Breast epithelium (tissue), 4 donors: ENCODE data around the gene C2orf68. TPM values are rescaled to one million over a fixed set of nuclear protein-coding genes. Genes with fewer than 3 reads are reported as not detected.
"Not testable (repeated sequence)": the region's sequence is repeated elsewhere in the genome, so short reads cannot be mapped to it uniquely, and the experiment has no call there.

Experiments
- DNase-seq, 2 donors: peaks; one replicate each; pipeline ENCODE4 v3.0.0-alpha.2; 2019; ENCODE audit warnings: low spot score in 2 of 2
- H3K27ac ChIP-seq, 2 donors: fragments of 200-600 bp; sonication (generic) in 1 of 2; one replicate each; pipeline ENCODE4 v1.5.1; 2016 to 2019; ENCODE audit warnings: mild to moderate bottlenecking in 1 of 2
- H3K27me3 ChIP-seq, 2 donors: fragments of 200-600 bp; sonication (generic) in 1 of 2; one replicate each; pipeline versions ENCODE4 v1.5.1 to v1.6.0; 2017 to 2019; ENCODE audit warnings: control low read depth in 1 of 2, mild to moderate bottlenecking in 1 of 2
- H3K36me3 ChIP-seq: fragments of 200-600 bp; one replicate; pipeline ENCODE4 v1.5.1; 2019
- H3K4me1 ChIP-seq, 2 donors: fragments of 200-600 bp; sonication (generic); one replicate each; pipeline ENCODE4 v1.5.1; 2016 to 2019; ENCODE audit warnings: control low read depth in 1 of 2
- H3K4me3 ChIP-seq, 3 donors: fragments of 200-600 bp; sonication (generic); 1 replicate in 2 of 3; 2 replicates in 1 of 3; pipeline ENCODE4 v1.5.1; 2016 to 2019; ENCODE audit warnings: mild to moderate bottlenecking in 3 of 3, moderate library complexity in 2 of 3
- H3K9me3 ChIP-seq, 2 donors: fragments of 200-600 bp; sonication (generic) in 1 of 2; one replicate each; pipeline ENCODE4 v1.5.1; 2016 to 2019; ENCODE audit warnings: control low read depth in 1 of 2
- CTCF ChIP-seq, 3 donors: fragments of 450-650 bp; IDR thresholded peaks; one replicate each; pipeline ENCODE4 v1.5.1; 2016 to 2017; ENCODE audit warnings: antibody characterized with exemption in 3 of 3, mild to moderate bottlenecking in 3 of 3, moderate library complexity in 3 of 3
- POLR2A ChIP-seq: fragments of 450-650 bp; IDR thresholded peaks from one replicate; pipeline ENCODE4 v1.6.1; 2016; ENCODE audit warnings: antibody characterized with exemption, mild to moderate bottlenecking, moderate library complexity
- POLR2AphosphoS5 ChIP-seq, 3 donors: sonication (generic); formaldehyde crosslinking; IDR thresholded peaks; one replicate each; pipeline ENCODE4 v1.6.1; 2017; ENCODE audit warnings: antibody characterized with exemption in 3 of 3
- intact Hi-C: fragments of 100-400 bp; cut with DNase I; formaldehyde crosslinking; loops from one replicate; pipeline ENCODE4 v1.15.1; 2023; ENCODE audit warnings: low total_unique reads
- total RNA-seq, 3 donors: library from RNA; depleted of rRNA; stranded (reverse); fragments of >200 nt; gene quantifications; one replicate each; pipeline ENCODE4 v1.1.0, GENCODE V29; 2016

C2orf68 gene
- total RNA-seq, 3 donors from 2014 or later: 13.9 to 26.6 (median 16.1) TPM

GRCh38 chr2:85605406-85606115, 6.3 kb downstream of the C2orf68 start:
- H3K4me1 ChIP-seq: peaks cover 9 to 38% of the 10 kb centered on the region in 2 donors

GRCh38 chr2:85604568-85605339, 7.1 kb downstream of the C2orf68 start:
- intact Hi-C loops: no loop called here
- no peak for DNase-seq
- Histone ChIP-seq H3K4me1 (peaks cover 9 to 38% of the 10 kb centered on the region in 2 donors), H3K27ac (peak overlapping the region; percentile 86 to 89), H3K36me3 (no peaks in the 10 kb centered on the region), H3K9me3 (no peaks in the 10 kb centered on the region), H3K4me3 (peak overlapping the region in 2 of 3 donors; percentile 75 to 86), H3K27me3 (no peaks in the 10 kb centered on the region)
- no peak for TF ChIP-seq POLR2A
- no peak for TF ChIP-seq CTCF (IDR thresholded peaks at IDR 0.05)
- no peak for TF ChIP-seq POLR2AphosphoS5 (IDR thresholded peaks at IDR 0.05)

More at GRCh38 chr2:85605406-85606115, 6.3 kb downstream of the C2orf68 start:
- peak overlapping the region in 1 of 3 donors; percentile 75 for H3K4me3 ChIP-seq
- intact Hi-C loops: no loop called here
- H3K27me3 ChIP-seq: no peaks in the 10 kb centered on the region
- H3K9me3 ChIP-seq: no peaks in the 10 kb centered on the region
- H3K36me3 ChIP-seq: no peaks in the 10 kb centered on the region
- TF ChIP-seq CTCF (IDR thresholded peaks at IDR 0.05) (no peak), POLR2A (no peak), POLR2AphosphoS5 (IDR thresholded peaks at IDR 0.05) (no peak)
- H3K27ac ChIP-seq: peak overlapping the region; percentile 86 to 89
- no peak for DNase-seq

GRCh38 chr2:85604133-85604444, 7.8 kb downstream of the C2orf68 start:
- H3K27me3 ChIP-seq, intact Hi-C loops, DNase-seq, H3K36me3 ChIP-seq, H3K9me3 ChIP-seq: not testable (repeated sequence)
- peak overlapping the region; percentile 86 to 89 for H3K27ac ChIP-seq
- H3K4me1 ChIP-seq: peaks cover 9 to 37% of the 10 kb centered on the region in 2 donors
- H3K4me3 ChIP-seq: peak overlapping the region; percentile 71 to 86 (median 75)

- no peaks in the 10 kb centered on the region for H3K27me3 ChIP-seq
- peak within 1 kb of the TSS; percentile 89 to 90 for H3K27ac ChIP-seq
- intact Hi-C loops: no loop called here
- H3K9me3 ChIP-seq: no peaks in the 10 kb centered on the region
- peak within 1 kb of the TSS; percentile 71 to 86 (median 75) for H3K4me3 ChIP-seq
- peak; percentile 94 to 95 for DNase-seq
- H3K4me1 ChIP-seq: peaks cover 9 to 34% of the 10 kb centered on the region in 2 donors
- H3K36me3 ChIP-seq: no peaks in the 10 kb centered on the region
- TF ChIP-seq POLR2A (no peak), CTCF (IDR thresholded peaks at IDR 0.05) (peak in 2 of 3 donors; percentile 21 to 64), POLR2AphosphoS5 (IDR thresholded peaks at IDR 0.05) (peak; percentile 73 to 78 (median 74))
Observed at GRCh38 chr2:85602476-85603234, 9.2 kb downstream of the C2orf68 start, which contains the start of gene TMEM150A. Gene TMEM150A (minus strand): TSS chr2:85602698. CDS start chr2:85601948, 750 bp downstream.

GRCh38 chr2:85601771-85602475, 9.9 kb downstream of the C2orf68 start:
- H3K27me3 ChIP-seq: no peaks in the 10 kb centered on the region
- H3K4me3 ChIP-seq: peak overlapping the region; percentile 71 to 86 (median 75)
- peak overlapping the region; percentile 89 to 90 for H3K27ac ChIP-seq
- no peaks in the 10 kb centered on the region for H3K36me3 ChIP-seq
- TF ChIP-seq POLR2AphosphoS5 (IDR thresholded peaks at IDR 0.05) (no peak), POLR2A (no peak), CTCF (IDR thresholded peaks at IDR 0.05) (no peak)
- DNase-seq: peak; percentile 50 to 78
- no peaks in the 10 kb centered on the region for H3K9me3 ChIP-seq
- H3K4me1 ChIP-seq: peaks cover 9 to 39% of the 10 kb centered on the region in 2 donors
- intact Hi-C loops: no loop called here
